Astrocyte (in vitro differentiated cells and primary cell): Measurements from ENCODE around the gene RFTN1.

Experiments used
- CTCF ChIP-seq: IDR thresholded peaks from 2 replicates; pipeline ENCODE4 v1.5.1; 2011; ENCODE audit warnings: low read depth, mild to moderate bottlenecking, inconsistent platforms, low read length, moderate library complexity; ENCODE audit not compliant: insufficient read depth
- EZH2 ChIP-seq: IDR thresholded peaks from 2 replicates; pipeline ENCODE4 v1.6.1; 2012; ENCODE audit warnings: mild to moderate bottlenecking, low read length, inconsistent platforms; ENCODE audit not compliant: insufficient read depth

GRCh38 chr3:16487511-16488175 is 25.9 kb downstream of the RFTN1 start:
- TF ChIP-seq CTCF (no peak), EZH2 (no peak)
